NCI-H187 (cell line): Measurements from ENCODE around the gene XPR1.

ENCODE experiments used
- DNase-seq, 2 experiments: peaks; one replicate each; lab custom pipeline; 2025; lab: John Stamatoyannopoulos, UW

XPR1 gene

DNA sequence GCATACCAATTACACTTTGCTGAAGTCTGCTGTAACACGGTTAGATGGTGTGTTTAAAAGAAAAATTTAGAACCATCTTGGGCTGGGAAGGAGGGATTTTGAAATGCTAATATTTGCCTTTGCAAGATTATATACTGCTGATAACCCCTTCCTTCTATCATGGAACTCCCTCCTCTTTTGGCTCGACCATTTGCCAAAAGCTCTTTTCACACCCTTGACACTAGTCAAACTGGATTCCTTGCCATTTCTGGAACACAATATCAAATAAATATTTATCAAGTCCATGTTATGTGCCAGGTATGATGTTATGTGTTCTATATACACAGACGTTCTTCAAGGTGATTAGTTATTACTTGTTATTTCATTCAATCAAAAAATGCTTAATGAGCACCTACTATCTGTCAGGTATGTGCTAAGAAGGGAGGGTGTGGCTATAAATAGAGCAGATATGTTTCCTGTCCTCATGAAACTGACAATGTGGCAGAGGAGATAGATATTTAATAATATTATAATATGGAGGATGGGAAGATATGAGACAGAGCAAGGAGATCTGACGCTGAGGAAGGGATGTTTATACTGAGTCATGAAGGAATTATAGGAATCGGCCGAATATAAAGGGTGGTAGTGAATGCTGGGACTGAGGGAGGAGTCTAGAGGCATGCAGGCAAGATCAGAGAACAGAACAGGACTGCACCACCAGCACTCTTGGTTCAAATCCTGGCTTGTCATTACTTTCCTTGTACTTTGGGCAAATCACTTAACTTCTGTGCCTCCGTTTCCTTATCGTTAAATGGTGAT is 16.1 kb upstream of the XPR1 start:
- DNase-seq, result no peak

DNA sequence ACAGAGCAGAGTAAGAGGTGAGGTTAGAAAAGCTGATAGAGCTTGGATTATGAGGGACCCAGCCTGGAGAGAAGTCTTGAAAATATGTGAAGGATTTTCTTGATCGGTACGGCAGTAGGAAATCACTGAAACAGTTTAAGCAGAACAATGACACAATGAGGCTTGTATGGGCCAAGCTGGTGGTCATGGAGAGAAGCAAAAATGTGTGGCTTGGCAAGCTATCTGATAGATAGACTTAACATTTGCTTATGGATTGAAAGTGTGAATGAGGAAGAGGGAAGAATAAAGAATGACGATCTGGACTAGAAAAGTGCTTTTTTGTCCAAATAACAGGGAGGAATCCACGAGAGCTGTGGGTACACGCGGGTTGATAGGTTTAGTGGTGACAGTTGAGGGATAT is 15.4 kb upstream of the XPR1 start:
- DNase-seq, result no peak

DNA sequence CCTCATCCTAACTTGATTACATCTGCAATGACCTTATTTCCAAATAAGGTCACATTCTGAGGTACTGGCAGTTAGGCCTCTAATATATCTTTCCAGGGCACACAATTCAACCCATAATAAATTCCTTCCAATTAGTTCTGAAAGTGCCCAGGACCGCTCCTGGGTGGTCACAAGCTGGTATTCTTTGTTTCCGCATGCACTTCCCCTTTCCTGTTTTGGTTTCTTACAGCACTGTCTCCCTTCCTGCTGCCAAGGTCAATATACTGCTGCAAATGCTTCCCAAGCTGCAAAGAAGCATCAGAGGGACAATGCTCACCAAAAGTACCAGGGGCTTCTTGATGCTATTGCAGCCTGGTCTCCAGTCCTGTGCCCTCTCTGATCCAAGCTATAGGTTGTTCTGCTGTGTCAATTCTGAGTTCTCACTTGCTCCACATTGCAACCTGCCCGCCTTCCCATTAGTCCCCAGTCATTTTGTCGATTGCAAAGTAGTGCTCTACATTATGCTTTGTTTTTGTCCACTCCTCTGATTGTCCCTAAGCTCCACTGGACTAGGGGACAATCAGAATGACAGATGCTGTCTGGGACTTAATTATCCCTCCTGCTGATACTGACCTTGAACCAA is 13.9 kb upstream of the XPR1 start:
- no peak for DNase-seq

DNA sequence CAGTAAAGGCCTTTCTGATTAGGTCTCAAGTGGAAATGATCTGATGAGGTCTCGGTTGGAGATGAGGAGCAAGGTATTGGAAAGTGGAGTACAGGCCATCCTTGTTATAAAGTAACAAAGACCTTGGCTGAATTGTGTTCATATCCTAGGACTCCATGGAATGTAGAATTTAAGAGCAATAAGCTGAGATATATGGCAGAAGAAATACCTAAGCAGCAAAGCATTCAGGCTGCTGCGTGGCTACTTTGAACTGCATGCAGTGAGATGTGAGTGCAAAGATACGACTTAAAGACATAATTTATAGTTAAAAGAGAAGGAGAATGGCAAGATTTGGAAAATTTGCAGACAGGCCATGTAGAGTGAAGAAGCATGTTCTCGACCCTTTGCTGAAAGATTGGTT is 11.2 kb upstream of the XPR1 start:
- no peak for DNase-seq

DNA sequence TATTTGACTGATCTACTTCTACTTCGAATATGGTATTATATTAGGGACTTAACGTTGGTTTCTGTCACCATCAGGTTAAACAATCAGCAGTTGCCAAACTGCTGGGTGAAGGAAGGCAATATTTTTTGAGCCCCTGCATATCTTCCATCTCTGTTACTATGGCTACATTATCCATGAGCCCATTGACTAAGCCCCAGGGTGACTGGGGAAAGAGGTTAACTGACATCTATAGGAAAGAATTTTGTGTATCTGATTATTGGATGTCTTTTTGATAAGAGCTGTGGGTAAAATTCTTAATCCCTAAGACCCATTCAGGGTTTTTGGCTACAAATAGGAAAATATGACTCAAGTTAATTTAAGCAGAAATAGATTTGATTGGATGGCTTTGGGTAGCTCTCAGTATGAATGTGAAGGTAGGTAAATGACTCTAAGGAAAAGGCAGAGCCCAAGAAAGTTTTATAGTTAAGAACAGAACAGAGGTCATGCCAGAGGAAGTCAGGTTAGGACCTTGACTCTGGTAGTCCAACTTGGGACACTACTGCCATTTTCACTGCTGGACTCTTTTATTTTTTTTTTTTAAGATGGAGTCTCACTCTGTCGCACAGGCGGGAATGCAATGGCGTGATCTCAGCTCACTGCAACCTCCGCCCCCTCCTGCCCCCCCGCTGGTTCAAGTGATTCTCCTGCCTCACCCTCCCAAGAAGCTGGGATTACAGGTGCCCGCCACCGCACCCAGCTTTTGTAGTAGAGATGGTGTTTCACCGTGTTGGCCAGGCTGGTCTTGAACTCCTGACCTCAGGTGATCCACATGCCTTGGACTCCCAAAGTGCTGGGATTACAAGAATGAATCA is 8.9 kb upstream of the XPR1 start:
- no peak for DNase-seq

DNA sequence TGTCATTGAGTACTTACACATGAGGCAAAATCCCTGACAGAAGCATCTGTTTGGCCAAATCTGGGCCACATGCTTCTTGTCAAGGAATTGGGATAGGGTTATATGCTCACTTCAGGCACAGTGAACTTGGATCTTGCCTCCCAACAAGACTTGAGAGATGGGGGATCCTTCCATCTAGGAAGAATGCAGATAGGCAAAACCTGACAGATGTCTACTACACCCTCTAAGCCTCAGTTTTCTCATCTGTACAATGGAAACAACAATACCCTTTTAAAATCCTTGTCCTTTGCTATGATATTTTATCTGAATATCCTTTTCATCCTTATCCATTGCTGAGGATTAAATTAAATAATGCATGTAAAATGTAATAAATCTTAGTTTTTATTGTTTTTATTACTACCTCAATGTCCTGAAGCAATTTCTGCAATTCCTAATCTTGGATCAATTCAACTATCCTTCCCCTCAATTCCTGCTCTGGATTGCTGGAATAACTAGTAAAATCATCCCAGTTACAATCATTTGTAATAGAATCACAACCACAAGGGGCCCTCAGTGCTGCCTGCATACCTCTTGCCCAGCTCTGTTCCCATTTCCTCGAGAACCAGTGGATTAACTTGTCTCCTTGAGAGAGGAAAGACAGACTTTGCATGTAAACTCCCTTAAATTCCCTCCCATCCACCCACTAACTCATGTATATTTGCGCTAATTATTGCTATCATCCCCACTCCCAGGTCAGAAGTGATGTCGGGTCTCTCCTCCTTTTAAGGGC is 8.1 kb upstream of the XPR1 start:
- DNase-seq, result no peak

DNA sequence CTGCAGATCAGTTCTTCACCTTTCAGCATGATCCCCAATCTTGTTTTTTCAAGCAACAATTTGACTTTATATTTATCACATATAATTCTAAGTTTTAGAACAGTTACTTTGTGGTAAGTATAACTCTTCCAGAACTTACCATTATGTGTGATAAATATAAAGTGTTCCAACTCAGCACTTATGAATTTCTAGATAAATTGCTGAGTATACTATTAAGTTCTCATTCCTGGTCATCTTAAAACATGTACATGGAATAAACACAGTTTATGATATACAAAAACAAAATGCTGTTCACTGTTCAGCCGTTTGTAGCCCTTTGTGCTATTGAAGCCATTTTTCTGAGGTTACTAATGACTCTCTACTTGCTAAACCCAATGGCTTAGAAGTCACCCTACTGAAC is 5.1 kb upstream of the XPR1 start:
- no peak for DNase-seq

DNA sequence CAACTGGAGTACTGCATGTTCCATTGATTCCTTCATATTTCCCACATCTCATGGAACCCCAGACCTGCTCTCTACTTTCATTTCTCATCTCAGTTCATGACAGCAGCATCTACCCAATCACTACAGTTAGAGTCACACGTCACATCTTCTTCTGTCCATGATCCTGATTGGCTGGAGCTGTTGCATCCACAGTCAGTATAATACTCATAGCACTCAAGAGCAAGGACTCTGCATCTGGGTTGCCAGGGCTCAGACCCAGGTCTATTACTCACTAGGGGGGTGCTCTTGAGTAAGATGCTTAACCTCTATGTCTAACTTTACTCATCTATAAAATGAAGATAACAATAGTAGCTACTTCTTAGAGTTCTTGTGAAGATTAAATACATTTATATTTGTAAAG is 4.4 kb upstream of the XPR1 start:
- no peak for DNase-seq

DNA sequence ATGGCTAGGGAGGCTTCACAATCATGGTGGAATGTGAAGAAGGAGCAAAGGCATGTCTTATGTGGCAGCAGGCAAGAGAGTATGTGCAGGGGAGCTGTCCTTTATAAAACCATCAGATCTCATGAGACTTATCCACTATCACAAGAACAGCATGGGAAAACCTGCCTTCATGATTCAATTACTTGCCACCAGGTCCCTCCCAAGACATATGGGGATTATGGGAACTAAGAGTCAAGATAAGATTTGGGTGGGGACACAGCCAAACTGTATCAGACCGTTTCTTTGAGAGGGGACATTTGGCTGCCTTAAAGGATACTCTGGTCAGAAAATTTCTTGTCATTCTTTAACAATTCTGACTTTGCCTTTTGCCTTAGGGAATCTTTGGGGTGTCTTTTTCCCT is 3.2 kb upstream of the XPR1 start:
- DNase-seq, result no peak

DNA sequence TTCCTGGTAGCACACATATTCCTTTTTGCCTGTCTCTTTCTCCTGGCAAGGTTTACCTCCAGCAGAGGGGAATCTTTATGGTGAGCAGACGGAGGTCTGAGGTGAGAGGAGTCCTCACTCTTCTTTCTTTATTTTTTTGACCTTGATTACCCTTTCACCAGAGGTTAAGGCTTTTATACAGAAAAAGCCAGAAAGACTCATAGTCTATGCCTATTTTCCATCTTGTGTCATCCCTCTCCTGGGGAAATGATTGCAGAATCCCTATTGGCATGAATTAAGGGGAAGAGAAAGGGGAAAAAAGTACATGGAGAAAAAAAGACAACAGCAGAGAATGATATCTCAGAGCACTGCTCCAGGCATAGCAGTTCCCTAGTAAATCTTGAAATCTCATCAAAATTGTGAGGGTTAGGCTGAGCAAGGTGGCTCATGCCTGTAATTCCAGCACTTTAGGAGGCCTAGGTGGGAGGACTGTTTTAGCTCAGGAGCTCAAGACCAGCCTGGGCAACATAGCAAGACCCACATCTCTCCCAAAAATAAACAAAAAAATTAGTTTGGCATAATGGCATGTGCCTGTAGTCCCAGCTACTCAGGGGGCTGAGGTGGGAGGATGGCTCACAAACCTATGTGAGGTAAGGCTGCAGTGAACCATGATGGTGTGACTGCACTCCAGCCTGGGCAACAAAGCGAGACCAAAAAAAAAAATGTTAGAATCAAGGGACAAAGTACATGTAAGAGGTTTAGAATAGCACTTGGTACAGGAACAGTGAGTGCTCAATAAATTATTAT is 1.2 kb upstream of the XPR1 start:
- no peak for DNase-seq

DNA sequence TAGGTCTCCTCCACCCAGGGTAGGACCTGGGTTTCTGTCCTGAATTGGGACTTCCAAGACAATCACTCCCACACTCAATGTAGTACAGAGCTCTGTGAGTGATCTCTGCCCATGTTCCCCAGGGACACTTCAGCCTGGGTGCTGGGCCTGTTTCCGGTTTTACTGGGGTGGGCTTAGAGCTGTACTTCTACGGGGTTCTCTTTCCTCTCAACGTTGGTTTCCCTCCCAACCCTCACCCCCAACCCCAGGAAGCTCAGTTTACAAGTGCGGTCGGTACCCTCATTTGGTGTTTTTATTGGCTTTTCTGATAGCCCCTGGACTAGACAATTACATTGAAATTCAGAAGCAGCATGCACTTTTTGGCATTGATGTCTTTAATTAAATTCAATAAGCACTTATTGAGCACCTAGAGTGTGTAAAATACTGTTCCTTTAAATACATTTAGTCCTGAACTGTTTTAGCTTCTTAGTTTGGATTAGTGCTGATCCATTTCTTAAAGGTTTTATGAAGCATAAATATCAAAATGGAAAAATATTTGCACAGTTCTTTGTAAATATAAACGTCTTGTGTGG is 542 bp upstream of the XPR1 start:
- DNase-seq, result no peak

DNA sequence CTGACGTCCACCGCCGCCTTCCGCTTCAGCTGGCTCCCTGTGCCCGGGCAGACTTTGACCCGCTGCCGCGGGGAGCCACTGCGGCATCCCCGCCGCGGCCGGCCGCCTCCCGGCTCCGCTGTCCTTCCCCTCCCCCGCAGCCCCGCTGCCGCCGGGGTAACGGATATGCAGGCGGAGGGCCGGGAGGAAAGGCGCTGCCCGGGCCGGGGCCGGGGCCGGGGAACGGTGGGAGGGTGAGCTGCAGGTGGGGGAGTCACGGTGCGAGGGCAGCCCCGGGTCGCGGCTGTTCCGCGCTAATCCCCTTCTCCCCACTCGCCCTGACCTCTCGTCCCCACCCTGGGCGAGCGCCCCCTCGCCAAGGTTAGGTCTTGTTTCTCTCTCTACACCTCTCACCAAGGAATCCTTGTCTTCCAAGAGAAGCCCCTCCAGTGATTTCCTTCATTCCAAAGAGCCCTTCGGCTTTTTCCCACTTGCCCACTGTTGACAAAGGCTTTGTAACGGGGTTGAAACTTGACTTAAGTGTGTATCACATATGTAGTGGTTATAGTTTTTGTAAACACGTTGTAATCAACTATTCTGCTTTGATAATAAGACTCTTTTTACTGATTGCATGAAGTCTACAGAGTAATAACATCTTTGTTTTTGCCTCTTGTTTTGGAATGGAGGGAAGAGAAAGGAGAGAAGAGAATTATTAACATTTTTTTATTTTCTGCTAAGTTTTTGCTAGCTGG is 669 bp downstream of the XPR1 start:
- DNase-seq, result peak; percentile 67 to 92

DNA sequence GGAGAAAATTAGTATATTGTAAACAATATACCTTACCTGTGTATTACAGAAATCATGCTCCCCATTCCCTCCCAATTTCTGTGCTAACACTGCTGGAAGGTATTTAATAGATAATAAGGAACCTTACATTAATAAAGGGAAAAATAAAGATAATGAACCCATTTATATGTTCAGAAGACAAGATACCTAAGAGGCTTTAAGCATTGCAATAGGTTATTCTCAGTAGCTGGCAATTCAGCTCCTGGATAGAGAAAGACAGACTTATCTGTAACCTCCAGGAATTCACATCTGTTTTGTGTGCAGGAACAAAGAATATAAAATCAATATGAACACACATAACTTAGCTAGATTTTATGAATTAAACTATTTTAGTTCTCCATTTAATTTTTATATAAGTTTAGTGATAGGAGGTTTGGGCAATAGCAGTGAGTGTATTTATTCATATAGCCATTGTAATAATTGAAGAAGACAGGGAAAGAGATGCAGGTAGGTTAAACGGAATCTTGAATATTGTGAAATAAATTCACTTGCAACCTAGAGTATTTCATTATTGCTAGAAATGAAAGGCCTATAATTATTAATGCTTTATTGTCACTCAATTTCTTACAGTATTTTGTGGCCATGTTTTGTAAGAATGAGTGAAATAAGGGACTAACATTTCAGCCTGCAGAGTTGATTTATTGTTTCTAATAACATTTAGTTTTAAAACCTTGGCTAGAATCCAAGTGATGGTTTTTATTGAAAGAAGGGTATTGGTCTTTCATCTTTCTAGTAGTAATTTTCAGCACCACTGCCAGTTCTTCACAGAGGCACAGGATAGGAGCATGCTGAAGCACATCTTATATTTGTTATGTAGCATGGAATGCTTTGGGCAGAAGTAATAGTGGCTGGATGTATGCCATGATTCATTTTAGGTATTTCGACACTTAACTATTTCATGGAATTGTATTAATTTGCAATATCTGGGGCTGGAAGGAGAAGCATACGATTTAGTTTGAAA is 1.5 kb downstream of the XPR1 start:
- DNase-seq, result no peak

DNA sequence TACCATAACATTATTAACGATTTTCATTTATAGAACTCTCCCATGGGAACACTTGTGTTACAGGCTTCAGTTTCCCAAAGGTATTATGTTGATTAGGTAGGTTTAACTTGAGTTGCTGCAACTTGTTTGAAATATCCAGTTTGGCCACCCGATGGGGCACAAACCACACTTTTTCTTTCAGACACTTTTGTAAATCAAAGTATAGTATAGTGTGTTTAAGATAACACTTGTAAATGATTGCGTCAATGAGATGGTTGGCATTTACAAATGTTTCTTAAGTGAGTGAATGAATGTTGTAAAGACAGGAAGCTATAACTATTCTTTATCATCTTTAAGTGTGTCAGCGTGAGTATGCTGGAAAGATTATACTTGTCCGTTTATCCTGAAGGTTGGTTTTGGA is 4.3 kb downstream of the XPR1 start:
- no peak for DNase-seq

DNA sequence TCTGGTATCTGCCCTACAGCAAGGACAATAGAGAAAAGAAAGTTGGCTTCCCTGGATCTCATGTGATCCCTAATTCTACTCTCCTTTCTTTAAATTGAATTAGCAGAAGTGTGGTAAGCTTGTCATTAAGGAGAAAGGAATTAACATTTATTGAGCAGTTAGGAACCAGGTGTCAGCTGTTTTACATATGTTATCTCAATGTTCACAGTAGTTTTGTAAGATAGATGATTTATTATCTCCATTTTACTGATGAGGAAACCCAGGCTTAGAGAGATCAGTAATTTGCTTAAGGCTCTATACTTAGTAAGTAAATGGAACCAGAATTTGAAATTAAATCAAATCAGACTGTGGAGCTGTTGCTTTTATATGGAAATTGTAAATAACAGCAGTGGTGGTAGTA is 8.0 kb downstream of the XPR1 start:
- no peak for DNase-seq

DNA sequence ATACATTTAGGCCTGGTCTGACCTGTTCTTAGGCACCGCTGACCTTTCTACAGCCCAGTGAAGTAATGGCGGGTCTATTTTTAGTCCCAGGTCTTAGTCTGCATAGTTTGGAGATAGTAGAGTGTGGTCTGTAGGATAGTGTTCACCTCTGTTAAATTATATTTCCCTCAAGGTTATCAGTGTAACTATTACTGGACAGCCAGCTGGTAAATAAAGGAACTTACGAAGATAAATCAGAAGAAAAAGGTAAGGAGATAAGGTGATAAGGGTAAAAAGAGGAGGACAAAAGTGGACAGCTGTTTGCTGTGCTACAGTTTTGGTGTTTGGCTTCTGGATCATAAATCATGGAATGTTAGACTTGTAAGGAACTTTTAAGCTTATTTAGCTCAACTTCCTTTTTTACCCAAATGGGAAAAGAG is 8.7 kb downstream of the XPR1 start:
- DNase-seq, result no peak

DNA sequence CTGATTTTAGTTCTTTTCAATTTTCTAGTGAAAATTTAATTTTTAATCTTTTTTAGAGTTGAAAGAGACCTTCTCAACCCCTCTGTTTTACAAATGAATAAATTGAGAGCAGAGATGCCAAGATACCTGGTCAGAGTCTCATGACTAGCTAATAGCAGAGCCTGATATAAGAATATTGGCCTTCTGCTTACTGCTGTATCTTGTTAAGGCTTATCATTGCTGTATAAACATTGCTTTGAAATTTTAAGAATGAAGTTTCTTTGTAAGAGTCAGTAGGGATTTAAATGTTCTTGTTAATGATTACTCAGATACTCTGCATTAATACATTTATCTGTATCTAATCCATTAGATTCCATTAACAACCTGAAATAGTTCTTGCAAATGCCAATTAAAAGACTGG is 9.8 kb downstream of the XPR1 start:
- DNase-seq, result no peak

DNA sequence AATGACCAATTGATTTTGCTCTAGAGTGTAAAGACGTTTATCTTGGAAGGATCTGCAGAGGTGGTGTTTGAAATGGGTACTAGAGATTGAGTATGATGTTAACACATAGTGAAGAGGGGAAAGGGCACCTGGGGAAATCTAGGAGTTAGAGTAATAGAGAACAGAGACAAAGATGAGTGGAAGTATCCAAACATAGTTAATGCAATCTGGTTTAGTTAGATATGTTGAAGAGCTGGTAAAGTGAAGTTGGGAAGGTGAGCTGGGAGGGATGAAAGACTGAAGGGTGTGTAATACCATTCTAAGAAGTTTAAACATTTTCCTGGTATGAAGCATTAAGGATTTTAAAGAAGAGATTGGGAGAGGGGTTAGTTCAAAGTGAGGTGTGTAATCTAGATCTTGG is 11.0 kb downstream of the XPR1 start:
- DNase-seq, result no peak

DNA sequence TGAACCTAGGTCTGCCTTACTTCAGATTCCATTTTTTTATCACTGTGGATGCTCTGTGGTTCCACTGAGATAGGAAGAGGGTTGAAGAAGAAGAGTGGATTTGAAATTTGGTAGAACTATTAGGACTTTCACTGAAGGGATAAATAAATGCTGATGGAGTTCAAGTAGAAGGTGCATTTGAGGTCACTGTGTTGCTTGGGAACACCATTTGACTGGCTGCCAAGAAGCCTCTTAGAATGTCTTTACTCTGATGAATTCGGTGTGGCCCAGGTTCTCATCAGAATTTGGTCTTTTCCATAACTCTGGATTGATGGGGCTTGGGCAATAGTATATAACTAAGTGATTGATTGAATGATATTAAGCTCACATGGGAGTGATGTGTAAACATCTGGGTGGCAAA is 11.9 kb downstream of the XPR1 start:
- no peak for DNase-seq
